HG03039 (cell line): ENCODE measurements around the gene ABLIM2.

Experiments used
- ATAC-seq: cut with Tn5 transposase; IDR thresholded peaks from one replicate; pipeline ENCODE4 v1.9.1; 2021; ENCODE audit warnings: mild to moderate bottlenecking, moderate library complexity; ENCODE audit not compliant: unreplicated experiment

ABLIM2 gene

GRCh38 chr4:7968262-7968896, 190.2 kb downstream of the ABLIM2 start:
- ATAC-seq: no peak

GRCh38 chr4:7967501-7968261, 190.9 kb downstream of the ABLIM2 start:
- ATAC-seq: no peak

GRCh38 chr4:7967063-7967440, 191.6 kb downstream of the ABLIM2 start:
- no peak for ATAC-seq

GRCh38 chr4:7966281-7967062, 192.1 kb downstream of the ABLIM2 start:
- no peak for ATAC-seq

GRCh38 chr4:7964890-7965662, 193.5 kb downstream of the ABLIM2 start:
- no peak for ATAC-seq

- no peak for ATAC-seq
These were observed 194.2 kb downstream of the ABLIM2 start for GRCh38 chr4:7964459-7964858.

- ATAC-seq: no peak
These were observed 194.9 kb downstream of the ABLIM2 start for GRCh38 chr4:7963691-7964090.

GRCh38 chr4:7962609-7963508, 195.8 kb downstream of the ABLIM2 start:
- ATAC-seq: no peak

GRCh38 chr4:7960790-7961655, 197.6 kb downstream of the ABLIM2 start:
- no peak for ATAC-seq

GRCh38 chr4:7960017-7960789, 198.4 kb downstream of the ABLIM2 start:
- no peak for ATAC-seq

GRCh38 chr4:7959078-7959477, 199.5 kb downstream of the ABLIM2 start:
- ATAC-seq: no peak

- ATAC-seq: no peak
These were observed 201.5 kb downstream of the ABLIM2 start for GRCh38 chr4:7956934-7957656.

GRCh38 chr4:7956270-7956808, 202.3 kb downstream of the ABLIM2 start:
- no peak for ATAC-seq

GRCh38 chr4:7955393-7955792, 203.2 kb downstream of the ABLIM2 start:
- no peak for ATAC-seq

- no peak for ATAC-seq
These were observed 206.0 kb downstream of the ABLIM2 start for GRCh38 chr4:7952615-7953014.

- ATAC-seq: no peak
These were observed 208.1 kb downstream of the ABLIM2 start for GRCh38 chr4:7950301-7951092.

- no peak for ATAC-seq
These were observed 208.9 kb downstream of the ABLIM2 start for GRCh38 chr4:7949759-7950158.
